PC-9 (cell line): ENCODE results near the gene SLC9B1. TPM values are rescaled to one million over a fixed set of nuclear protein-coding genes. Genes with fewer than 3 reads are reported as not detected.

Source experiments
- BruUV-seq: library from RNA; stranded (reverse); fragments of 400-500 nt; replicated peaks from 2 replicates; lab custom pipeline; 2021; lab: Mats Ljungman, UMichigan
- CTCF ChIA-PET: fragments of 300-600 bp; sonication (Branson Sonifier 250); formaldehyde crosslinking; loops from one replicate; lab custom pipeline; 2022; ENCODE audit warnings: antibody characterized with exemption; lab: Charles Lee
- POLR2A ChIA-PET: fragments of 300-600 bp; sonication (Branson Sonifier 250); formaldehyde crosslinking; loops from one replicate; lab custom pipeline; 2022; ENCODE audit warnings: antibody characterized with exemption; ENCODE audit not compliant: unreplicated experiment; lab: Charles Lee
- DNase-seq, 2 experiments: peaks; one replicate each; pipeline versions ENCODE4 v3.0.0 to v3.0.0-alpha.2; 2015 to 2022; ENCODE audit warnings: mixed read lengths in 1 of 2
- H2AFZ ChIP-seq: fragments of 200-600 bp; sonication (generic); 2 replicates; pipeline ENCODE4 v1.8.1; 2017; ENCODE audit warnings: antibody characterized with exemption
- H3F3A ChIP-seq: fragments of 200-600 bp; sonication (generic); 2 replicates; pipeline ENCODE4 v1.8.1; 2017; ENCODE audit warnings: antibody characterized with exemption, mild to moderate bottlenecking, low read depth; ENCODE audit not compliant: insufficient read depth
- H3K27ac ChIP-seq: fragments of 200-600 bp; sonication (generic); 2 replicates; pipeline ENCODE4 v1.6.1; 2016; ENCODE audit warnings: mixed run types
- H3K27me3 ChIP-seq: fragments of 200-600 bp; sonication (generic); 2 replicates; pipeline ENCODE4 v1.6.1; 2016; ENCODE audit warnings: low read depth, mixed run types; ENCODE audit not compliant: insufficient read depth
- H3K36me3 ChIP-seq: fragments of 200-600 bp; sonication (generic); 2 replicates; pipeline ENCODE4 v1.6.1; 2016; ENCODE audit warnings: low read depth, mixed run types
- H3K4me1 ChIP-seq: fragments of 200-600 bp; sonication (generic); replicated peaks from 2 replicates; pipeline ENCODE4 v1.6.1; 2016; ENCODE audit warnings: mixed run types; ENCODE audit not compliant: insufficient read depth
- H3K4me2 ChIP-seq: fragments of 200-600 bp; sonication (generic); 2 replicates; pipeline ENCODE4 v1.6.1; 2017; ENCODE audit warnings: mixed run types
- H3K4me3 ChIP-seq: fragments of 200-600 bp; sonication (generic); 2 replicates; pipeline ENCODE4 v1.6.1; 2016; ENCODE audit warnings: mixed run types
- H3K79me2 ChIP-seq: fragments of 200-600 bp; sonication (generic); 2 replicates; pipeline ENCODE4 v1.6.1; 2017; ENCODE audit warnings: low read depth, mixed run types
- H3K9me2 ChIP-seq: fragments of 200-600 bp; sonication (generic); 2 replicates; pipeline ENCODE4 v1.8.1; 2017; ENCODE audit warnings: mild to moderate bottlenecking; ENCODE audit not compliant: insufficient read depth
- H3K9me3 ChIP-seq: fragments of 200-600 bp; sonication (generic); 2 replicates; pipeline ENCODE4 v1.8.1; 2016; ENCODE audit warnings: low read depth; ENCODE audit not compliant: insufficient read depth
- H4K20me1 ChIP-seq: fragments of 200-600 bp; sonication (generic); 2 replicates; pipeline ENCODE4 v1.8.1; 2017; ENCODE audit not compliant: insufficient read depth
- CTCF ChIP-seq: fragments of 200-600 bp; sonication (generic); conservative IDR thresholded peaks from 2 replicates; pipeline ENCODE4 v1.6.1; 2017; ENCODE audit warnings: mixed run types, antibody characterized with exemption, mild to moderate bottlenecking, moderate library complexity
- EZH2 ChIP-seq: fragments of 200-600 bp; sonication (generic); IDR thresholded peaks from 2 replicates; pipeline ENCODE4 v1.8.0; 2017; ENCODE audit warnings: antibody characterized with exemption, low read depth
- intact Hi-C: fragments of 100-400 bp; cut with micrococcal nuclease; formaldehyde crosslinking; loops from one replicate; pipeline ENCODE4 v1.10.0; 2022; ENCODE audit not compliant: unreplicated experiment
- total RNA-seq: library from RNA; stranded (reverse); gene quantifications from 2 replicates; pipeline ENCODE4 v1.2.3, GENCODE V29; 2021

SLC9B1 gene
- total RNA-seq, 1 experiment from 2014 or later = not detected

GRCh38 chr4:103030791-103031190, 11.3 kb upstream of the SLC9B1 start:
- Histone ChIP-seq H3K4me3 (no peak overlapping the region), H3K27ac (no peak overlapping the region), H3K9me2 (no peaks in the 10 kb centered on the region), H3K9me3 (no peaks in the 10 kb centered on the region), H3F3A (no peaks in the 10 kb centered on the region), H3K27me3 (no peaks in the 10 kb centered on the region), H3K4me2 (no peak overlapping the region), H3K4me1 (no peaks in the 10 kb centered on the region), H3K79me2 (no peaks in the 10 kb centered on the region), H3K36me3 (no peaks in the 10 kb centered on the region), H2AFZ (no peak overlapping the region), H4K20me1 (no peaks in the 10 kb centered on the region)
- TF ChIP-seq CTCF (no peak), EZH2 (no peak)
- intact Hi-C loops = loop anchor here (5.0 kb wide), 1 partner anchor 408 kb away; no protein-coding TSS in a partner anchor
- POLR2A ChIA-PET = no interaction called here
- BruUV-seq = no TSS peak
- CTCF ChIA-PET = no interaction called here
- DNase-seq = no peak

GRCh38 chr4:103029300-103029699, 9.8 kb upstream of the SLC9B1 start:
- no peak for DNase-seq
- no peak overlapping the region for H2AFZ ChIP-seq
- no peaks in the 10 kb centered on the region for H3K9me3 ChIP-seq
- no peaks in the 10 kb centered on the region for H4K20me1 ChIP-seq
- H3K4me3 ChIP-seq = no peak overlapping the region
- no peak overlapping the region for H3K27ac ChIP-seq
- H3K79me2 ChIP-seq = no peaks in the 10 kb centered on the region
- H3K27me3 ChIP-seq = no peaks in the 10 kb centered on the region
- H3K4me1 ChIP-seq = no peaks in the 10 kb centered on the region
- intact Hi-C loops = no loop called here
- ChIA-PET CTCF (no interaction called here), POLR2A (no interaction called here)
- no peaks in the 10 kb centered on the region for H3F3A ChIP-seq
- no peak overlapping the region for H3K4me2 ChIP-seq
- H3K9me2 ChIP-seq = no peaks in the 10 kb centered on the region
- TF ChIP-seq CTCF (no peak), EZH2 (no peak)
- H3K36me3 ChIP-seq = no peaks in the 10 kb centered on the region
- BruUV-seq = no TSS peak

- TF ChIP-seq EZH2 (no peak), CTCF (no peak)
Measured at GRCh38 chr4:103026868-103027267, 7.4 kb upstream of the SLC9B1 start.

More at GRCh38 chr4:103026868-103027267, 7.4 kb upstream of the SLC9B1 start:
- POLR2A ChIA-PET = no interaction called here
- H3K27me3 ChIP-seq = no peaks in the 10 kb centered on the region
- H3K36me3 ChIP-seq = no peaks in the 10 kb centered on the region
- H3F3A ChIP-seq = no peaks in the 10 kb centered on the region
- H2AFZ ChIP-seq = no peak overlapping the region
- H3K4me3 ChIP-seq = no peak overlapping the region
- no peak for DNase-seq
- no peaks in the 10 kb centered on the region for H4K20me1 ChIP-seq
- no peaks in the 10 kb centered on the region for H3K9me2 ChIP-seq
- CTCF ChIA-PET = no interaction called here
- no peak overlapping the region for H3K27ac ChIP-seq
- H3K79me2 ChIP-seq = no peaks in the 10 kb centered on the region
- intact Hi-C loops = no loop called here
- no peak overlapping the region for H3K4me2 ChIP-seq
- H3K4me1 ChIP-seq = no peaks in the 10 kb centered on the region
- no peaks in the 10 kb centered on the region for H3K9me3 ChIP-seq
- BruUV-seq = no TSS peak
